Activated CD8-positive, alpha-beta memory T cell treated with anti-CD3 and anti-CD28 coated beads, Interleukin-2, amount 50 U/mL, for 48 hours (primary cell): ENCODE measurements around the gene PHTF2.
"Not testable (repeated sequence)": the region's sequence is repeated elsewhere in the genome, so short reads cannot be mapped to it uniquely, and the experiment has no call there.

ENCODE experiments used
- DNase-seq: peaks from one replicate; pipeline ENCODE4 v3.0.0-alpha.2; 2020

PHTF2 gene

GRCh38 chr7:77798394-77799077 is at the start of gene PHTF2, which contains the start of gene TMEM60:
Gene PHTF2, plus strand, starts transcription at chr7:77798773.
Gene TMEM60, minus strand, starts transcription at chr7:77798434. Its CDS starts 4,061 bp downstream, at chr7:77794373.
- DNase-seq, result peak; percentile 92

- DNase-seq, result no peak
These were observed 46.6 kb upstream of the PHTF2 start for GRCh38 chr7:77752016-77752415.

DNA sequence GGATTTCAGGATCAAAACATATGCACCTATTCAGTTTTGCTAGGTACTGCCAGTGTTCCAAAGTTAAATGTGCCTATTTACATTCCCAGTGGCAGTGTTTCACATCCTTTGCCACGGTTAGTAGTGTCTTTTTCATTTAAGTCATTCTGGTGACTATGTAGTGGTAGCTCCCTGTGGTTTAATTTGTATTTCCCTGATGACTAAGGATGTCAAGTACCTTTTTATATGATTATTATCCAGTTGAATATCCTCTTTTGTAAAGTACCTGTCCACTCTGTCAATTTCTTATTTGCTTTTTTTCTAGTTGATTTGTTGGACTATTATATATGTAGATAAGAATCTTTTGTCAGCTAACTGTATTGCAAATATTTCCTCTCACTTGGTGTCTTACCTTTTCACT is 45.4 kb upstream of the PHTF2 start:
- DNase-seq, result no peak

- no peak for DNase-seq
These were observed 41.0 kb upstream of the PHTF2 start for GRCh38 chr7:77757589-77757988.

GRCh38 chr7:77759294-77759889 is 39.2 kb upstream of the PHTF2 start:
- peak; percentile 73 for DNase-seq

DNA sequence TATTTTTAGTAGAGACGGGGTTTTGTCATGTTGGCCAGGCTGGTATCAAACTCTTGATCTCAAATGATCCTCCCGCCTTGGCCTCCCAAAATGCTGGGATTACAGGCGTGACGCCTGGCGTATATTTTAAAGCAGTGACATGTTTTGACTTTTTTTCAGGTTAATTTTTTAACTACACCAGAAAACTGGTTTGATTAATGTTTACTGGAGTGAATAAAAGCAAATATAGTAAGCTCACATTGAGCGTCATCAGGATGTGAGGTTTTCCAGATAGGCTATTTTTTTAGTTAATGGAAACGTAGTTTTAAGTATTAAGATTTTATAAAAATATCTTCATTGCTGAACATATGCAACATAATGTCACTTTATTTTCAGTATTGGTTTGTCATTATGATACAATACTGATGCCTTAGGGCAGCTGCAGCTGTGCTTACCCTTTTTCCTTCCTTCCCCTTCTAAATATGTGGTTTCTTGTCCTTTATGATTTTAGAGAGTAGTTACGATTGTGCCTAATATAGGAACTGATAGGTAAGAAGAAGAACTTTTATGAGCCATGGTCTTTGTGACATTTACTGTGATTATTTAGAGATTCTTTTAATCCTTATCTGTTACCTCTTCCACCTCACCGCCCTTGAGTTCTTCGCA is 37.6 kb upstream of the PHTF2 start:
- no peak for DNase-seq

DNA sequence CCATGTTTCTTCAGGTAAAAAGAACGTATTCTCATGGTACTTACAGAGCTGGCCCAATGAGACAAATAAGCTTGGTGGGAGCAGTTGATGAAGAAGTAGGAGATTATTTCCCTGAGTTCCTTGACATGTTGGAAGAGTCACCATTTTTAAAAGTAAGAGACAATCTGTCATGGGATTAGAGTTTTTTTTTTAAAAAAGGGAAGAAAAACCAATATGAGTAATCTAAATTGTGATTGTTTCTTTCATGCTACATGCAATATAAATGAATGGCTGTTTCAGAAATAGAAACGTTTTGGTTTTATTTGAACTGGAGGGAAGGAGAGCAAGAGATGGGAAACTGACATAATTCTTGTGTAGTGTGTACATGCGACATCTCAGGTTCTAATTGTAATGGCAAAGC is 33.1 kb upstream of the PHTF2 start:
- DNase-seq, result no peak

GRCh38 chr7:77765906-77766800 is 32.4 kb upstream of the PHTF2 start:
- DNase-seq, result no peak

DNA sequence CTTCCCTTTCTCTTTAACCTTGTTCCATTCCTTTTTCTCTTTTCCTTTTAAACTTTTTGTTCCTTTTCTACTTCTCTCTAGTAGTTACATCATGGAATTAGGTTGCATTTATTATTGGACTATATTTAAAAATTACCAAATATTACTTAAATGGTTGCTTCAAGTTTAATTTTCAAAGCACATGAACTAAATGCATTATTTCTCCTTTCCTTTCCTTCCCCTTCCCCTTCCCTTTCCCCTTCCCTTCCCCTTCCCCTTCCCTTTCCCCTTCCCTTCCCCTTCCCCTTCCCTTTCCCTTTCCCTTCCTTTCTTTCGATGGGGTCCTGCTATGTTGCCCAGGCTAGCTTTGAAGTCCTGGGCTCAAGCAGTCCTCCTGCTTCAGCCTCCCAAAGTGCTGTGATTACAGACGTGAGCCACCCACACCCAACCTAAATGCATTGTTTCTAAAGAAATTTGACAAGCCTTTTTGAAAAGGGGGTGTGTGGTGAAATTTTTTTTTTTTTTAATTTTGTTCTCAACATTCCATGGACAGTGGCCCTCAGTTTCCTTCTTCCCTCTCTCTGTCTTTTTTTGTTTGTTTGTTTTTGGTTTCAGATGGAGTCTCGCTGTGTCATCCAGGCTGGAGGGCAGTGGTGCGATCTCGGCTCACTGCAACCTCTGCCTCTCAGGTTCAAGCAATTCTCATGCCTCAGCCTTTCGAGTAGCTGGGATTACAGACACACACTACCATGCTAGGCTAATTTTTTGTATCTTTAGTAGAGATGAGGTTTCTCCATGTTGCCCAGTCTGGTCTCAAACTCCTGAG is 31.6 kb upstream of the PHTF2 start:
- no peak for DNase-seq

- DNase-seq, result no peak
These were observed 28.3 kb upstream of the PHTF2 start for GRCh38 chr7:77770316-77770715.

DNA sequence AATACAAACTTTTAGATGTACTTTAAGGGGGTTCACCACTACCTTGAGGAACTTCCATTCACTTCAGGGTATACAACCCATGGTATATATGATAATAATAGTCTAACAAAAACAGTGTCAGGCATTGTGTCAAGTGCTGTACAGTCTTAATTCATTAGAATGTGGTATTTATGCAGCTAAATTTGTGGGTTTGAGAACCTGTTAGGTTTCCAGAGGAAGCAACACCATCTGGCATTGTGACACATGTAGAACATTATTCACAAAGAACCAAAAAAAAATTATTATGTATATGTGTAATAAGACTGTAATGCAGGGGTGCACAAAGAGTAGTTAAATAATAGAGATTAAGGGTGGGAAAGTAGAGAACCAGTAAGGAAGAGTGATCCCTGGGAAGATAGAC is 26.7 kb upstream of the PHTF2 start:
- no peak for DNase-seq

DNA sequence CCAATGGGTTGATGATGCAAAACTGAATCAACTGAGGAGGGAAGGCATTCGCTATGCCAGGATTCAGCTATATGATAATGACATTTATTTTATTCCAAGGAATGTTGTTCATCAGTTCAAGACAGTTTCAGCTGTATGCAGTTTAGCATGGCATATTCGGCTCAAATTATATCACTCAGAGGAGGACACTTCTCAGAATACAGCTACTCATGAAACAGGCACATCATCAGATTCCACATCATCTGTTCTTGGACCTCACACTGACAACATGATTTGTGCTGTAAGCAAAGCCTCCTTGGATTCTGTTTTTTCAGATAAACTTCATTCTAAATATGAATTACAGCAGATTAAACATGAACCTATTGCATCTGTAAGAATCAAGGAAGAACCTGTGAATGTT is 20.0 kb upstream of the PHTF2 start:
- no peak for DNase-seq

DNA sequence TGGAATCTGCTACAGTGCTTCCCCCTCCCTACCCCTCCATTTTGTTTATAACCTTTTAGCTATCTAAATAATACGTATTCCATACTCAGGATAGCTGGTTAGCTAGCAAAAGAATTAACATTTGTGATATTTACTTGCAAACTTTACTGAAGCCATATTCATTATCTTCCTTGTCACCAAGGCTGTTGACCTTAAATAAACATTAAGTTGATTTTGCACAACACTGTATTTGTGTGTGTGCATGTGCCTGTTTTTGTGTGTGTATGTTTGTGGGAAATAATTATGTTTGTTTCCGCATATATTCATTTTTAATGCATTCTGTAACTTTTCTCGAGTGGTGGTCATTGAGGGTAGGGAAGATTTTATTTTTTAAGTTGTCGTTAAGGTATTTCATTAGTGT is 16.2 kb upstream of the PHTF2 start:
- no peak for DNase-seq

- no peak for DNase-seq
These were observed 15.5 kb upstream of the PHTF2 start for GRCh38 chr7:77783111-77783510.

DNA sequence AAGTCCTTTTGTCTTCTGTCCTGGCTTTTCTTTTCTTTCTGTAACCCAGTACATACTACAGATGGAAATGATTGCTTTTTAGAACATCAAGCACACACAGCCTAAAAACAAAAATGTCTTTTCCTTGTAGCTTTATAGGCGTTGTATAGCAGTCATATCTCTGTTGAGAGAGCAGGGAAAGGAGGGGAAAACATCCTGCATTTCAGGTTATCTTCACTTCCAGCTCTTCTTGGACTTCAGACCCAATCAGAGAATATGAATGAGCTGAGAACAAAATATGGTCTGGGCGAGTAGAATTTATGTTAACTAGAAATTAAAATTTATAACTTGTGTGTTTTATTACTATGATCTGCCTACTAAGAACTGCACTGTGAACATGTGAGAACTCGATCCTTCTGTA is 15.0 kb upstream of the PHTF2 start:
- no peak for DNase-seq

GRCh38 chr7:77784426-77784825 is 14.1 kb upstream of the PHTF2 start:
- DNase-seq, result not testable (repeated sequence)

DNA sequence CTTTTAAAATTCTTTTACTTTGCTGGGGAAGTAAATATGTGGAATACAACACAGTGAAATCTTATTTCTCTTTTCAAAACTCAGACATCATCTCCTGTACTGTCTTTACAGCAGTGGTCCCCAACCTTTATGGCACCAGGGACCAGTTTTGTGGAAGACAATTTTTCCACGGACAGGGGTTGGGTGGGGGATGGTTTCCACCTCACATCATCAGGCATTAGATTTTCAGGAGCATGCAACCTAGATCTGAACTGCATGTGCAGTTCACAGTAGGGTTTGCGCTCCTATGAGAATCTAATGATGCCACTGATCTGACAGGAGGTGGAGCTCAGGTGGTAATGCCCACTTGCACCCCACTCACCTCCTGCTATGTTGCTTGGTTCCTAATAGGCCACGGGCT is 12.6 kb upstream of the PHTF2 start:
- no peak for DNase-seq

- DNase-seq, result no peak
These were observed 11.8 kb upstream of the PHTF2 start for GRCh38 chr7:77786741-77787140.

- no peak for DNase-seq
These were observed 10.2 kb upstream of the PHTF2 start for GRCh38 chr7:77788327-77788902.

DNA sequence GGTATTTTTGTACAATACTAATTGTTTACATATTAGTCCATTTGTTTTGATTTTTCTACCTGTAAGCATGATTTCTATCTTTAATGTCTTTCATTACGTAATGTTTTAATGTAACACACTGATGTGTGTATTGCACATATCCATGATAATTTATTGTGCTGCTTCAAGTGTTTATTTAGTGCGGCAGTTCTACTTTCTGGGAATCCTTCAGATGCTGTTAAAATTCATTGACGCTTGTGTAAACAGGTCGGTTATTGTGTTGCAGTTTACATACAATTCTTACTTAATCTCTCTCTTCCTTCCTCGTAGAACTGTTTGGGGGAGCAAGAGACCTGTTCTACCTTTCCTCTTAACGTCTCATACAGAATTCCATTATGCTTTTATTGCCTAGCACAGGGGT is 7.2 kb upstream of the PHTF2 start:
- no peak for DNase-seq

- no peak for DNase-seq
These were observed 6.6 kb upstream of the PHTF2 start for GRCh38 chr7:77791956-77792355.

DNA sequence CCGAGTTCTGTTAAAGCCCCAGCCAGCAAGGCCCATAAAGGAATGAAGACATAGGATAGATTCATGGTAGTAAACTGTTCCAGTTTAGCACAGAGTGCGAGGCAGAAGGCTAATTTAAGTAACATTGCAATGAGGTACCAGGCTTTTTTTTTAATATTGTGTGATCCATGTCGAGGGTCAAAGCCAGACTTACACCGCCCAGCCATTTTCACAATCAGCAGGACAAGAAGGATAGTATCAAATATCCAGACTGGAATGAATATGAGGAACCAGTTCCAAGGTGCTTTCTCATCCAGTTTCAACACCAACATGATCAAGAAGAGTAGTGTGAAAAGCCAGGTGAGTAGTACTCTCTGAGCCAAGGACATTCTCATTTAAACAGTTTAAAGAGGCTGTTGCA is 4.6 kb upstream of the PHTF2 start:
- DNase-seq, result no peak
